ENCODE data around the gene ADCY5. TPM values are rescaled to one million over a fixed set of nuclear protein-coding genes. Genes with fewer than 3 reads are reported as not detected.
A peak's percentile ranks its signal among the peaks of the same experiment; 100 is the strongest.

Gene ADCY5
- total RNA-seq, 2 donors from 2014 or later = 3.9 to 5.2 TPM

GRCh38 chr3:123387532-123387931 is 61.4 kb downstream of the ADCY5 start:
- Histone ChIP-seq H3K4me1 (ENCODE audit: control insufficient read depth, insufficient read depth, low read length) (peaks cover 7% of the 10 kb centered on the region), H3K9me3 (ENCODE audit: control insufficient read depth, low read length) (no peaks in the 10 kb centered on the region), H3K4me3 (ENCODE audit: low read length) (no peak overlapping the region), H3K36me3 (ENCODE audit: control insufficient read depth, insufficient read depth, low read length) (no peaks in the 10 kb centered on the region), H3K27ac (ENCODE audit: low read depth, low read length) (no peak overlapping the region), H3K27me3 (ENCODE audit: control insufficient read depth, insufficient read depth, low read length, poor library complexity, severe bottlenecking) (peaks cover 24% of the 10 kb centered on the region), H3K9ac (ENCODE audit: extremely low read depth, low read length, poor library complexity, severe bottlenecking) (no peak overlapping the region)
- H3K27ac Mint-ChIP-seq = no peak overlapping the region
- 55 to 88% methylated on average over 3 of the region's 3 CpGs for WGBS, 2 experiments (ENCODE audit: insufficient coverage in 1 of 2, insufficient read length in 1 of 2)
- no peak overlapping the region for H3K4me3 Mint-ChIP-seq
- H3K36me3 Mint-ChIP-seq (ENCODE audit: low read depth) = no peaks in the 10 kb centered on the region
- no peaks in the 10 kb centered on the region for H3K9me3 Mint-ChIP-seq
- peaks cover 88% of the 10 kb centered on the region for H3K27me3 Mint-ChIP-seq (ENCODE audit: insufficient read depth)
- peaks cover 24% of the 10 kb centered on the region for H3K4me1 Mint-ChIP-seq
- DNase-seq = no peak
- no peak for TF ChIP-seq CTCF (conservative IDR thresholded peaks at IDR 0.05)

- H3K27ac Mint-ChIP-seq = no peak overlapping the region
- TF ChIP-seq CTCF (conservative IDR thresholded peaks at IDR 0.05) = no peak
- H3K4me1 Mint-ChIP-seq = peaks cover 20% of the 10 kb centered on the region
Observed at GRCh38 chr3:123386477-123387040, 62.3 kb downstream of the ADCY5 start.

GRCh38 chr3:123385981-123386380 is 62.9 kb downstream of the ADCY5 start:
- H3K27ac Mint-ChIP-seq = no peak overlapping the region
- peaks cover 7% of the 10 kb centered on the region for H3K4me1 ChIP-seq (ENCODE audit: control insufficient read depth, insufficient read depth, low read length)

More at GRCh38 chr3:123386477-123387040, 62.3 kb downstream of the ADCY5 start:
- no peak overlapping the region for H3K27ac ChIP-seq (ENCODE audit: low read depth, low read length)
- no peaks in the 10 kb centered on the region for H3K9me3 ChIP-seq (ENCODE audit: control insufficient read depth, low read length)
- H3K9ac ChIP-seq (ENCODE audit: extremely low read depth, low read length, poor library complexity, severe bottlenecking) = no peak overlapping the region
- no peak overlapping the region for H3K4me3 Mint-ChIP-seq
- no peaks in the 10 kb centered on the region for H3K36me3 ChIP-seq (ENCODE audit: control insufficient read depth, insufficient read depth, low read length)
- peaks cover 82% of the 10 kb centered on the region for H3K27me3 Mint-ChIP-seq (ENCODE audit: insufficient read depth)
- 50 to 54% methylated on average over 6 to 11 of the region's 11 CpGs for WGBS, 2 experiments (ENCODE audit: insufficient coverage in 1 of 2, insufficient read length in 1 of 2)
- H3K9me3 Mint-ChIP-seq = no peaks in the 10 kb centered on the region
- H3K27me3 ChIP-seq (ENCODE audit: control insufficient read depth, insufficient read depth, low read length, poor library complexity, severe bottlenecking) = peaks cover 24% of the 10 kb centered on the region
- H3K36me3 Mint-ChIP-seq (ENCODE audit: low read depth) = no peaks in the 10 kb centered on the region
- DNase-seq = peak; percentile 63
- peaks cover 7% of the 10 kb centered on the region for H3K4me1 ChIP-seq (ENCODE audit: control insufficient read depth, insufficient read depth, low read length)
- no peak overlapping the region for H3K4me3 ChIP-seq (ENCODE audit: low read length)

More at GRCh38 chr3:123385981-123386380, 62.9 kb downstream of the ADCY5 start:
- no peak for DNase-seq
- Histone ChIP-seq H3K36me3 (ENCODE audit: control insufficient read depth, insufficient read depth, low read length) (no peaks in the 10 kb centered on the region), H3K27ac (ENCODE audit: low read depth, low read length) (no peak overlapping the region), H3K4me3 (ENCODE audit: low read length) (no peak overlapping the region), H3K9ac (ENCODE audit: extremely low read depth, low read length, poor library complexity, severe bottlenecking) (no peak overlapping the region), H3K27me3 (ENCODE audit: control insufficient read depth, insufficient read depth, low read length, poor library complexity, severe bottlenecking) (peaks cover 24% of the 10 kb centered on the region), H3K9me3 (ENCODE audit: control insufficient read depth, low read length) (no peaks in the 10 kb centered on the region)
- Mint-ChIP-seq H3K27me3 (ENCODE audit: insufficient read depth) (peaks cover 76% of the 10 kb centered on the region), H3K9me3 (no peaks in the 10 kb centered on the region), H3K4me3 (no peak overlapping the region), H3K36me3 (ENCODE audit: low read depth) (no peaks in the 10 kb centered on the region), H3K4me1 (peaks cover 20% of the 10 kb centered on the region)
- TF ChIP-seq CTCF (conservative IDR thresholded peaks at IDR 0.05) = no peak
- 80 to 82% methylated on average over 8 of the region's 8 CpGs for WGBS, 2 experiments (ENCODE audit: insufficient coverage in 1 of 2, insufficient read length in 1 of 2)
